ENCODE measurements around the gene HSBP1.

Gene HSBP1

DNA sequence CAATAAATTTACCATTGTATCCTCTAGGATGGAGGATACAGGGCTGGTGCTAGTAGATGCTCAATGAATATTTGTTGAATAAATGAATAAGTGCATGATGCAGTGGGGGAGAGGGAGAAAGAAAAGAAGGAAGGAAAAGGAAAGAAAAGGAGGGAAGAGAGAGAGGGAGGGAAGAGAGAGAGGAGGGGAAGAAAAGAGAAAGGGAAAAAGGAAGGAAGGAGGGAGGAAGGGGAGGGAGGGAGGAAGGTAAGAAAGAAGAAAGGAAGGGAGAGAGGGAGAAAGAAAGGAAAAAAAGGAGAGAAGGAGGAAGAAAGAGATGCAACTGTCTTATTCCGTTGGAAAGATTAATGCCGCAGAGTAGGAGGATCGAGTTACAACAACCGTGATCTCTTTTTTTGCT, 30.4 kb downstream of the HSBP1 start:
- no peak for DNase-seq (ENCODE audit: low read depth in 3 of 3, low spot score in 1 of 3)

DNA sequence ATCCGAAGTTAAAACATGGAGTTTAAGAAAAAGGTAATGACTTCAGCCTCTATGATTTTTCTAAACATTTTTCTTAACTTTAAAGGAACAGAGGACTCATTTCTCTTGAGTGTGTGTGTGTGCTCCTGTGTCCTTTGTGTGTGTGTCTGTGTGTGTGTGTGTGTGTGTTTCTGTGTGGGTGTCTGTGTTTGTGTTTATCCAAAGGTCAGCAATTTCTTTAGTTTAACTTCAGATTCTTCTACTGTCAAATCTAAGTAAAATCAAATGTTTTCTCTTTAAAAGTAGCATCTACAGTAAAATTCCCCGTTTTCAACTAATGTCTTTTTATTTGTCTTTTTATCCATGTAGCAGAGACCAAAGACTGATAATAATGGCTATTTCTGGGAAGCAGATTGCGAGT, 31.8 kb downstream of the HSBP1 start:
- DNase-seq (ENCODE audit: low read depth in 3 of 3, low spot score in 1 of 3): no peak

DNA sequence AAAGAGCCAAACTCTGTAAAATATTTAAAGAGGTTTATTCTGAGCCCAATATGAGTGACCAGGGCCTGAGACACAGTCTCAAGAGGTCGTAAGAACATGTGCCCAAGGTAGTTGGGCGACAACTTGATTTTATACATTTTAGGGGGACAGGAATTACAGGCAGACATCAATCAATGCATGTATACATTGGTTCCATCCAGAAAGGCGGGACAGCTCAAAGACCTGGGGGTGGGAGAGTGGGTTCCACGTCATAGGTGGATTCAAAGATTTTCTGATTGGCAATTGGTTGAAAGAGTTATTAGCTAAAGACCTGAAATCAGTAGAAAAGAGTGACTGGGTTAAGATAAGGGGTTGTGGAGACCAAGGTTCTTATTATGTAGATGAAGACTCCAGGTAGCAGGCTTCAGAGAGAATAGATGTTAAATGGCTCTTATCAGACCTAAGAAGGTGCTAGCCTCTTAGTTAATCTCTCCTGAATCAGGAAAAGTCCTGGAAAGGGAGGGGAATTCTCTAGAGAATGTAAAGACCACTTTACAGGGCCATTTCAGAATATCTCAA, 32.4 kb downstream of the HSBP1 start:
- DNase-seq (ENCODE audit: low read depth in 3 of 3, low spot score in 1 of 3): no peak

DNA sequence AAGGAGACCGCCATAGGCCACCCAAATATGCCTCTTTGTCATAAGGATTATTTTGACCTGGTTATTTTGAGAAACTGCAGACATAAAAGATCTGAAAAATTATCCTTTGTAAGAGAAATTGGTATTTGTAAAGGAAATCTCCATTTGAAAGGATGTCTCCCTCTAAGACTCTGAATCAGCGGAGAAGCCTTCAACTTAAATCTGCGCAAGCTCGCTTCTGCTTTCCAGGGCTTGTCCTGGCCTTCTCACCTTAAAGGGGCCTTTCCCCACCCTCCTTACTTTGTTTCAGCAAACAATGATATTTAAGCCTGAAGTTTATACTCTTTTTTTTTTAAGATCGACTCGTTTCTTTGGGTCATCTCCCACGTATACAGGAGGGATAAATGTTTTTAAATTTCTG, 34.5 kb downstream of the HSBP1 start:
- no peak for DNase-seq (ENCODE audit: low read depth in 3 of 3, low spot score in 1 of 3)

DNA sequence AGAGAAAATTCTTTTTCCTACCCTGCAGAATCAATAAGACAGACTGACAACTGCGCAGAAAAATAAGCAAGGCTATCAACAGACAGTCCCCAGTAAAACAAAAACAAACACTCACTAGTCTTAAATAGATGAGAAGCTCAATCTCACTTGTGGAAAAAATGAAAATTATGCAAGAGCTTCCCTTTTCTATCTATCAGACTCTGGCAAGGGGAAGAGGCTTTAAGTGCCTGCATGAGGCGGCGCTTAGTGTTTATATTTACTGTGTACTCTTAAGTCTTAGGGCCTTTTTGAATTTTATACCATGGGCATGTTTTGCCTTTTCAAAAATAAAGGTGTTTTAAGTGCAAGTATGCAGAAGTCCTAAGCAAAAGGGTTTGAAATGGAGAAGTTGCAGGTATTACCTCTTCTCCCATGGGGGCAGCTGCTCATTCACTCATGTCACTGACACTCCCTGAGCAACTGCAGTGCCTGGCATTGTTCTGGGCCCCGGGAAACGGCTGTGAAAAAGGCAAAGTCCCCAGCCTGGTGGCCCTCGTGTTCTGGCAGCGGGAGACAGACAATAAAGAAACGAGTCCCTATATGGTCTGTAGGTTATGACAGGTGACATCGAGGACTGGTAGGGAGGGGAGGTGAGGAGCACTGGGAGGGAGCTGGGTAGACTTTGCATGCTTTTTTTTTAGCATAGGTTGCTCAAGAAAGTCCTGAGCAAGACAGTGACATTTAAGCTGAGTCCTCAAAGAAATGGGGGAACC, 35.2 kb downstream of the HSBP1 start:
- no peak for DNase-seq (ENCODE audit: low read depth in 3 of 3, low spot score in 1 of 3)

DNA sequence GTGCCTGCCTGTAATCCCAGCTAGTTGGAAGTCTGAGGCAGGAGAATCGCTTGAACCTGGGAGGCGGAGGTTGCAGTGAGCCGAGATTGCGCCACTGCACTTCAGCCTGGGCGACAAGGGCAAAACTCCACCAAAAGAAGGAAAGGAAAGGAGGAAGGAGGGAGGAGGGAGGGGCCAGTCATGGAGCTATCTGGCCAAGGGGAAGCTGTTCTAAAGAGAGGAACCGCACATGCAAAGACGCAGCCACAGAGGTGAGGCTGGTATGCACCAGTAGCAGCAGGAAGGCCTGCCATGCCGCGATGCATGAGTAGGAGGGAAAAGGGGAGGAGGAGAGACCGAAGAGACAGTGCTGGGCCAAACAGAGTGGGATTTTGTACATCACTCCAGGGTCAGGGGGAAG, 35.9 kb downstream of the HSBP1 start:
- no peak for DNase-seq (ENCODE audit: low read depth in 3 of 3, low spot score in 1 of 3)

DNA sequence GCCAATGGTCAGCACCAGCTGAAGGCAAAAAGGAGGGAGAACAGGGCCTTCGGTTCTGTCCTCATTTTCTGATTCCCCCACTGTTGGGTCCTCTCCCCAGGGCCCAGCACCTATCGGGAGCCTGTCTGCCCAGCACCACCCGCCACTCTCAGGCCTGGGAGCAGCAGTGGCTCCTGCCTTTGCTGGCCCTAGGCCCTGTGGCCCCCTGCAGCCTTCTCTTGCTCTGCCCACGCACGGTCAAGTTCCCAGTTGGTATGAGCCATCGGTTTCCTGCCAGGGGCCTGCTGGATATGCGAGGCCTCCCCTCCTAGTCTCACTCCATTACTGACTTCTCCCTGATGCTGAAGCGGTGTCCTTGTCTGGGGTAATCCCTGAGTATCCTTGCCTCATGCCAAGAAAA, 37.5 kb downstream of the HSBP1 start:
- no peak for DNase-seq (ENCODE audit: low read depth in 3 of 3, low spot score in 1 of 3)

DNA sequence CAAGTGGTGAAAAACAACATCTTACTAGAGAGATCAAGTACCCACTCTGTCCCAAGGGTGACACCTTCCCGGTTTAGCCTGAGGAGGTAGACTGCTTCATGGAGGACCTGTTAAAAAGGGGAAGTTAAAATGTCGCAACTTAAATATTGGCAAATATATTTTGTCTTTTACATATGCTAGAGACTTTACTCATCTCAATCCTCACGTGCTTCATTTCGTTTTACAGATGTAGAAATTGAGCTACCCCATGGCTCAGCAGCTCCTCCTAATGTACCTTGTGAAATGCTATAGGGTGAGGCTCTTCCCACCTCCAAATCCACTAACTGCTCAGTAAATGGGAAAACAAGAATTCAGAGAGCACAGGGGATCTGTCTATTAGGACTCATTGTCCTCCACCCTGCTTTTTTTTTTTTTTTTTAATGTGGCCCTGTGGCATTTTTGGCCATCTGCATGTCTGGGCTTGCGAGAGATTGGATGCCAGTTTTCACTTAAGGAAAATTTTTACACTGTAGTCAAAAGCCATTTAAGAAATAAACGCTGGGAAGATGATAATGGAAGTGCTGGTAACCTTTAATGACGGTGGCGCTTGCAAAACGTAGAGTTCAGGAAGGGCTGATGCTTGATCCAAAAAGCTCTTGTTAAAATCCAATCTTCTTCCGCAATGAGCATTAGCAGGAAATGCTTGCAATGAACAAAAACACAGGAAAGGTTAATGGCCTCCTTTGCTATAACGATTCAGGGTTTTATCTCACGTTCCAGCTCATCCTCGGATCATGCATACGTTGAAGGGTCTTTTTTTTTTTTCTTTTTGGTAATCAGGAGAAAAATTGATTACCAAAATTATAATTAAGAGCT, 39.8 kb downstream of the HSBP1 start:
- no peak for DNase-seq (ENCODE audit: low read depth in 3 of 3, low spot score in 1 of 3)

DNA sequence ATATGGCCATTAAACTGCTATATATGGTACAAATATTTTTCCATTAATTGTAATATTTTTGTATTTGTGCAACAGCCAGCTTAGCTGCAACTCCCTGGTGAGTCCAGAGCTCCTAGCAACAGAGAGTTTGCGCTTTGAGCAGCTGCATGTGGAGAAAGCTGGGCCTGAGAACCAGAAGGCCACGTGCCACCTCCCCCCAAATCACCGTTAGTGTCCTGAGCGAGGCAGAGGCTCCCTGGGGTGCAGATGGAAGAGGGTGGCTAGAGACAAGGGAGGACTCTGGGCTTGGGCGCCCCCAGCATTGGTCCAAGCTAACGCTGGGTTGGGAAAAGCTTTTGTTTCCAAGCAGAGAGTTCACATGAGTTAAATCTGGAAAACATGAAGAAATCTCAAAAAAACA, 41.6 kb downstream of the HSBP1 start:
- DNase-seq (ENCODE audit: low read depth in 3 of 3, low spot score in 1 of 3): no peak

DNA sequence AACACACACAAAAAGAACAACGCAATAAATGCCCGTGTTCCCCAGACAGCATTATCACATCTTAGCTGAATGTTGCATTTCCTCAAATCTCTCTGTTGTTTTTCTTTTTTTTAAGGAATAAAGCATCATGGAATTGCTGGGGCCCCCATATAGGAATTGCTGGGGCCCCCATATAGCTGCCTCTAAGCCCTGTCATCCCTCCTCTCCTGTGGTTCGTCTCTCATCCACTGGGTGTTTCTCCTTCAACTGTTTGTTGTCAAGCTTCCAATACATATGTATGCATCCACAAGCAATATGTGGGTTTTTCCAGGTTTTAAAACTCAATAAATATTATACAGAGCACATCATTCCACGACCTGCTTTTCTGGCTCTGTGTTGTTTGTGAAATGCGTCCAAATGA, 43.2 kb downstream of the HSBP1 start:
- DNase-seq (ENCODE audit: low read depth in 3 of 3, low spot score in 1 of 3): no peak

DNA sequence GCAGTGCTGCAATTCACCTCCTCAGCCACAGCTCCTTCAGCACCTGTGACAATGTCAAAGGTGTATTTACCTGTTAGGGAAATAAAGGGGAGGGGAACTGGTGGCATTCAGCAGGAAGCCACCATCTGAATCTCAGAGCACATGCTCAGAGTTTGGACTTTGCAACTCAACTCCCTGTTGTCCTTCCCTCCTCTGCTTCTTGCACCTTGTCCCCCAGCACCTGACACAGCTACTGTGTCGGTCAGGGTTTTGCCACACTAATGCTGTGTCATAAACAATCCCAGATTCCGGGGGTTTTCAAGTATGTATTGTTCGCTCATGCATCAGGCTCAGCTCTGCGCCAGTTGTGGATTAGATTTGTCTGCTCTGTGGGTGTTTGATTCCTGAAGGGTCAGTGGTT, 43.7 kb downstream of the HSBP1 start:
- no peak for DNase-seq (ENCODE audit: low read depth in 3 of 3, low spot score in 1 of 3)

DNA sequence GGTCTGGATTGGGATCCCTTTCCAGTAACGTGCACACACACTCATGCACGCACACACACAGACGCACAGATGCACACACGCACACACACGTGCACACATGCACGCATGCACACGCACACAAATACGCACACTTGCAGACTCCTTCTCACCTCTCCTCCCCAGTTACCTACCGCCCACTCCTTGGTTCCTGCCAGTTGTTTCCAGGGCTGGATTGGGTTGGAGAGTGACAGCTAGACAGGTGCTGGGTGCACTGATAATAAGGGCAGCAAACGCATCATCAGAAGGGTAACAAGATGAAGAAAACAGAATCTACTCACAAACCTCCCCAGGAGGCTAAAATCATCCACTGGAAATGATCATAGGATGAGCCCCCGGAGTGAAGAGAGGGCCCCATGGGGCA, 45.0 kb downstream of the HSBP1 start:
- DNase-seq (ENCODE audit: low read depth in 3 of 3, low spot score in 1 of 3): no peak

DNA sequence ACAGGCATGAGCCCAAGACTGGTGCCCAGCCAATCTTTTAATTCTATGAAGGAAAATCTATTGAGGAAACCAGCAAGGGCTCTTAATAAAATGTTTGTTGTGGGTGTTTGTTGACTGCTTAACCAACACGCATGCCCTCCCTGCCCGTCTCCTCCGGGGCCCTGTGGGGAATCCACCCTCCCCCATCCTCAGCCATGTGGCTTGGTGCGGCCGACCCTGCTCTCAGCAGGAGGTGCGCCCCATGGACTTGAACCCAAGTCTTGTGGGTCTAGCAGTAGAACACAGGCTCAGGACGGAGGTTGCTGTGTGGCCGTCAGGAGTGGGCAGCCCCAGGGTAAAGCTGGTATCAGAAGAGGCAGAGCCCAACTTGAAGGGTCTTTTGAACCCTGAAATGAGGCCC, 46.1 kb downstream of the HSBP1 start:
- no peak for DNase-seq (ENCODE audit: low read depth in 3 of 3, low spot score in 1 of 3)

DNA sequence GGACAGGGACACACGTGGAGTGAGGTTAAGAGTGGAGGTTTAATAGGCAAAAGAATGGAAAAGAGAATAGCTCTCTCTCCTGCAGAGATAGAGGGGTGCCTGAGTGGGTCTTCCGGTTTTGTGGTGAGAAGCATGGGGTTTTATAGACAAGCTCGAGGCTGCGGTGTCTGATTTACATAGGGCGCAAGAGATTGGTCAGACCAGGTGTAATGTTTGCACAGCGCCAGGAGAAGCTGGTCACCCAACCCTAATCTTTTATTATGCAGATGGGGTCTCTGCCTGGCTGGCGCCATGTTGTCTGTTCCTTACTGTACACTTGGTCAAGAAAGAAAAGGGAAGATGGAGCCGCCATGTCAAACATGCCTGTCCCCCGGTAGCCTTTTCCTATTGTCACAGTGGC, 46.6 kb downstream of the HSBP1 start:
- no peak for DNase-seq (ENCODE audit: low read depth in 3 of 3, low spot score in 1 of 3)

DNA sequence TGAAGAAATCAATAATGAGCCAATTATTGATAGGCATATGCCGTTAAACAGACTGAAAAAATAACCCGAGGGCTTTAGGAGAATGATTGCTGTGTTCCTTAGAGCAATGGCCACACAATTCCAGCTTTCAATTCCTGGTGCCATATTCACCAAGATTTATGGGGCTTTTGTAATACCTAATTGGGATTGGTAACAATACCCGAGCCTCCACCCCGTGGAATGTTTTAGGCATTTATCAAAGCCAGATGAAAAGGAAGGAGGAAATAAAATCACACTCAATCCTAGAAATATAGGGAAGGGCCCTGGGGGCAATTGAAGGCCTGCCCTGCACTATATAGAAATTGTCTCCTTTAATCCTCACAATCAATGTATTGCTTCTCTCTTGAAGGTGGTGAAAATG, 49.0 kb downstream of the HSBP1 start:
- DNase-seq (ENCODE audit: low read depth in 3 of 3, low spot score in 1 of 3): no peak

DNA sequence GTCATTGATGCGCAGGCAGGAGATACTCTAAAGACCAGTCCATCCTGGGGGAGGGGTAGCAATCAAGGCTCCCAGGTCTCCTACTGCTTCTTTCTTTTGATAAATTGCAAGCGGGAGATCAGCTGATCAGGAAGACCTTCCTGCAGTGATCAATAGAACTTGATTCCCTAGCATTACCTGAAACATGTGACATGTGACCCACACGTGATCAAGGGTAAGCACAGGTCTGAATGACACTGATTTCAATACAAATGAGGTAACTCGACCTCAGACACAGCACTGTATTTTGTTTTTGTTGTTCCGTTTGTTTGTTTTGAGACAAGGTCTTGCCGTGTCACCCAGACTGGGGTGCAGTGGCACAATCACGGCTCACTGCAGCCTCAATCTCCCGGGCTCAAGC, 51.5 kb downstream of the HSBP1 start:
- DNase-seq (ENCODE audit: low read depth in 3 of 3, low spot score in 1 of 3): no peak

DNA sequence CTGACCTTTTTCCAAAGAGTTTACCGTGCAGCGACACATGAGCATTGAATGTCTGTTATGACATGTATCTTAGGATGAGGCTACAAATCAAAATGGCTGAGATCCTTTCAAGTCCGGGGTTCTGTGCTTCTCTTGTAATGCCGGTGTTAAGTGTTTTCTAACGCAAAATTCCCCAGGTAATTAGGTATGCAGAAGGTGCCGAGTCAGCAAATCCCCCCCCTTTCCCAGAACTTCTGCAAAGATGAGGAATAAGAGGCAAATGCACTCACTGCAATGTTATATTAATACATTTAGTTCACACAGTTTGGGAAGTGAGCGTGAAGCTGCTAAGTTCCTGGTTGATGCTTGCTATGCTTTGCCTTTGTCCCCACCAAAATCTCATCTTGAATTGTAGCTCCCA, 54.9 kb downstream of the HSBP1 start:
- no peak for DNase-seq (ENCODE audit: low read depth in 3 of 3, low spot score in 1 of 3)

DNA sequence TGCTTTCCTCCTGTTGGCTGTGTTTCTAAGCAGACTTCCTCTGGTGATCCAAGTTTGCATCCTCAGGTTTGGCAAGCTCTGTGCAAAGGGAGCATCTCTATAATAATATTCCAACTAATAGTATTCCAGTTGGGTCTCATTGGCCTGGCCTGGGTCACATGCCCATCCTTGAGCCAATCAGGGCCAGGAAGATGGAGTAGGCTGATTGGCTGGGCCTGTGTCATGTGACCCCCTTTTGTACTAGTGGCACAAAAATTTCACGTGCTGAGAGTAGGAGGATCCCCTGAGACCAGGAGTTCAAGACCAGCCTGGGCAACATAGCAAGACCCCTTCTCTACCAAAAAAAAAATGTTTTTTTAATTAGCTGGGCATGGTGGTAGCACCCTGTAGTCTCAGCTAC, 55.9 kb downstream of the HSBP1 start:
- DNase-seq (ENCODE audit: low read depth in 3 of 3, low spot score in 1 of 3): no peak

All from stimulated activated CD4-positive, alpha-beta T cell treated with anti-CD3 and anti-CD28 coated beads, TNF-alpha, amount 100 ng/mL, for 1 hour (primary cell).